ENCODE measurements around the gene IER2.
A peak's percentile ranks its signal among the peaks of the same experiment; 100 is the strongest.
"Not testable (repeated sequence)": the region's sequence is repeated elsewhere in the genome, so short reads cannot be mapped to it uniquely, and the experiment has no call there.

The IER2 gene

GRCh38 chr19:13146763-13147563 lies 3.2 kb upstream of the IER2 start:
- peak; percentile 73 for DNase-seq

- not testable (repeated sequence) for DNase-seq
Observed at GRCh38 chr19:13149173-13149627, 1.0 kb upstream of the IER2 start.

GRCh38 chr19:13149628-13150186 lies 504 bp upstream of the IER2 start:
- DNase-seq = peak; percentile 69

- peak; percentile 49 for DNase-seq
Observed at GRCh38 chr19:13150931-13151604, 857 bp downstream of the IER2 start.

- peak; percentile 98 for DNase-seq
Observed at GRCh38 chr19:13151605-13152355, 1.6 kb downstream of the IER2 start.

- DNase-seq = no peak
Observed at GRCh38 chr19:13152356-13152973, 2.3 kb downstream of the IER2 start.

GRCh38 chr19:13152974-13153568 lies 2.9 kb downstream of the IER2 start:
- DNase-seq = peak; percentile 96

GRCh38 chr19:13153569-13154240 lies 3.5 kb downstream of the IER2 start:
- peak; percentile 73 for DNase-seq

GRCh38 chr19:13154241-13154778 lies 4.1 kb downstream of the IER2 start:
- peak; percentile 62 for DNase-seq

- peak; percentile 78 for DNase-seq
Observed at GRCh38 chr19:13154911-13155471, 4.8 kb downstream of the IER2 start.

GRCh38 chr19:13155472-13156359 lies 5.5 kb downstream of the IER2 start:
- peak; percentile 64 for DNase-seq

- DNase-seq = no peak
Observed at GRCh38 chr19:13159713-13160112, 9.5 kb downstream of the IER2 start.

GRCh38 chr19:13160557-13160956 lies 10.3 kb downstream of the IER2 start:
- DNase-seq = no peak

GRCh38 chr19:13162724-13163608 lies 12.8 kb downstream of the IER2 start:
- peak; percentile 94 for DNase-seq

- DNase-seq = peak; percentile 37
Observed at GRCh38 chr19:13163609-13164342, 13.6 kb downstream of the IER2 start.

GRCh38 chr19:13164343-13165161 lies 14.3 kb downstream of the IER2 start:
- DNase-seq = peak; percentile 16

All from RPMI8226 (cell line).